A549 (cell line): ENCODE results near the gene FRY. TPM values are rescaled to one million over a fixed set of nuclear protein-coding genes. Genes with fewer than 3 reads are reported as not detected.

Source experiments
- ATAC-seq, 2 experiments: fragments of 200-7000 bp in 1 of 2; fragments of >200 bp in 1 of 2; cut with Nextera tagmentation in 1 of 2; cut with Tn5 transposase in 1 of 2; 3 replicates each; pipeline versions ENCODE4 v1.8.0 to v1.9.1; 2018 to 2020; ENCODE audit warnings: mild to moderate bottlenecking in 1 of 2, moderate library complexity in 1 of 2
- CTCF ChIA-PET: fragments of 300-600 bp; sonication (Branson Sonifier 250); formaldehyde crosslinking; extraction: SDS; loops from one replicate; lab custom pipeline; 2021; ENCODE audit warnings: antibody characterized with exemption, inconsistent platforms; lab: Yijun Ruan, JAX
- POLR2A ChIA-PET: fragments of 350-600 bp; formaldehyde crosslinking; extraction: SDS; loops from one replicate; lab custom pipeline; 2021; ENCODE audit warnings: antibody characterized with exemption, inconsistent platforms; lab: Yijun Ruan, JAX
- DNase-seq, 2 experiments: peaks; one replicate each; pipeline versions ENCODE4 v3.0.0 to v3.0.0-alpha.2; 2011 to 2016; ENCODE audit warnings: low read depth in 1 of 2, low spot score in 1 of 2
- FAIRE-seq: peaks from 2 replicates; lab custom pipeline; 2011; peaks lifted over from hg19 to GRCh38; lab: Jason Lieb, UNC
- H3K27ac ChIP-seq, 2 experiments: fragments of >200 bp; sonication (Bioruptor Twin); formaldehyde crosslinking; 3 replicates each; pipeline ENCODE4 v1.5.1; 2016 to 2017
- H3K4me1 ChIP-seq: fragments of >200 bp; sonication (Bioruptor Twin); formaldehyde crosslinking; 3 replicates; pipeline ENCODE4 v1.6.1; 2016
- H3K4me2 ChIP-seq: fragments of >200 bp; sonication (Bioruptor Twin); formaldehyde crosslinking; 3 replicates; pipeline ENCODE4 v1.6.1; 2016
- H3K4me3 ChIP-seq: fragments of >200 bp; sonication (Bioruptor Twin); formaldehyde crosslinking; 3 replicates; pipeline ENCODE4 v1.5.1; 2016
- H3K9me3 ChIP-seq: fragments of >200 bp; sonication (Bioruptor Twin); formaldehyde crosslinking; 3 replicates; pipeline ENCODE4 v1.6.1; 2016
- CBX2 ChIP-seq: fragments of 200-600 bp; sonication (generic); IDR thresholded peaks from 2 replicates; pipeline ENCODE4 v1.6.1; 2016; ENCODE audit warnings: low read depth, mild to moderate bottlenecking, borderline replicate concordance
- CBX8 ChIP-seq: fragments of 200-600 bp; sonication (generic); IDR thresholded peaks from 2 replicates; pipeline ENCODE4 v1.6.1; 2016
- CEBPB ChIP-seq, 2 experiments: fragments of >200 bp in 1 of 2; sonication (Bioruptor Twin) in 1 of 2; formaldehyde crosslinking in 1 of 2; IDR thresholded peaks; 2 replicates each; pipeline ENCODE4 v1.6.1; 2012 to 2016
- CHD2 ChIP-seq: fragments of 150-350 bp; IDR thresholded peaks from 2 replicates; pipeline ENCODE4 v1.6.1; 2014; ENCODE audit warnings: low read length; ENCODE audit not compliant: partially characterized antibody
- EHF ChIP-seq: fragments of 250-450 bp; sonication (Bioruptor Pico); IDR thresholded peaks from 2 replicates; pipeline ENCODE4 v1.5.0; 2020; ENCODE audit warnings: mild to moderate bottlenecking
- EHMT2 ChIP-seq: fragments of 200-600 bp; sonication (generic); IDR thresholded peaks from 2 replicates; pipeline ENCODE4 v1.6.1; 2016; ENCODE audit warnings: antibody characterized with exemption, low read depth, mild to moderate bottlenecking, moderate library complexity
- EP300 ChIP-seq, 2 experiments: fragments of >200 bp; sonication (Bioruptor Twin); formaldehyde crosslinking; IDR thresholded peaks; 2 replicates in 1 of 2; 3 replicates in 1 of 2; pipeline ENCODE4 v1.6.1; 2016 to 2017
- FOSL2 ChIP-seq, 2 experiments: fragments of 450-650 bp in 1 of 2; fragments of >200 bp in 1 of 2; sonication (Bioruptor Twin) in 1 of 2; formaldehyde crosslinking; IDR thresholded peaks; 2 replicates each; pipeline versions ENCODE4 v1.5.0 to v1.6.1; 2016 to 2020; ENCODE audit warnings: mild to moderate bottlenecking in 1 of 2, moderate library complexity in 1 of 2
- HEYL ChIP-seq: fragments of 250-450 bp; sonication (Bioruptor Pico); IDR thresholded peaks from 2 replicates; pipeline ENCODE4 v1.8.0; 2021; ENCODE audit warnings: mild to moderate bottlenecking, moderate library complexity
- KDM1A ChIP-seq: fragments of 200-600 bp; sonication (generic); IDR thresholded peaks from 2 replicates; pipeline ENCODE4 v1.6.1; 2016; ENCODE audit warnings: low read depth, mild to moderate bottlenecking
- KDM5A ChIP-seq: fragments of 200-600 bp; sonication (generic); IDR thresholded peaks from 2 replicates; pipeline ENCODE4 v1.6.1; 2016; ENCODE audit warnings: antibody characterized with exemption, mild to moderate bottlenecking
- MAFK ChIP-seq: fragments of 450-650 bp; IDR thresholded peaks from 2 replicates; pipeline ENCODE4 v1.6.1; 2014; ENCODE audit not compliant: partially characterized antibody
- NFE2L2 ChIP-seq: fragments of 150-350 bp; conservative IDR thresholded peaks from 2 replicates; pipeline ENCODE4 v1.6.1; 2014; ENCODE audit warnings: low read length
- NPAS2 ChIP-seq: fragments of 250-450 bp; sonication (Bioruptor Pico); IDR thresholded peaks from 2 replicates; pipeline ENCODE4 v1.8.0; 2022; ENCODE audit warnings: mild to moderate bottlenecking, moderate library complexity, borderline replicate concordance
- RARB ChIP-seq: fragments of 250-450 bp; sonication (Bioruptor Pico); IDR thresholded peaks from 2 replicates; pipeline ENCODE4 v1.8.0; 2021; ENCODE audit warnings: mild to moderate bottlenecking, moderate library complexity
- RCOR1 ChIP-seq: fragments of 150-350 bp; IDR thresholded peaks from 2 replicates; pipeline ENCODE4 v1.6.1; 2014; ENCODE audit warnings: antibody characterized with exemption, low read length, low read depth
- RNF2 ChIP-seq: fragments of 200-600 bp; sonication (generic); IDR thresholded peaks from 2 replicates; pipeline ENCODE4 v1.6.1; 2016; ENCODE audit warnings: low read depth, mild to moderate bottlenecking, antibody characterized with exemption, moderate library complexity, borderline replicate concordance
- SMC3 ChIP-seq: fragments of >200 bp; sonication (Bioruptor Twin); formaldehyde crosslinking; IDR thresholded peaks from 3 replicates; pipeline ENCODE4 v1.6.1; 2018; ENCODE audit warnings: inconsistent platforms
- SREBF2 ChIP-seq: fragments of 450-650 bp; IDR thresholded peaks from 2 replicates; pipeline ENCODE4 v1.6.1; 2014; ENCODE audit warnings: mild to moderate bottlenecking, moderate library complexity
- TP53 ChIP-seq: fragments of 250-450 bp; sonication (Bioruptor Pico); IDR thresholded peaks from 2 replicates; pipeline ENCODE4 v1.5.0; 2021; ENCODE audit warnings: mild to moderate bottlenecking, moderate library complexity
- ZSCAN20 ChIP-seq: fragments of 250-450 bp; sonication (Bioruptor Pico); IDR thresholded peaks from 2 replicates; pipeline ENCODE4 v1.8.0; 2022; ENCODE audit warnings: mild to moderate bottlenecking, moderate library complexity
- WGBS: methylation state at CpG from one replicate; pipeline ENCODE4 v1.1.6; 2017; ENCODE audit errors: missing lambda C conversion rate; 5-methylcytosine and 5-hydroxymethylcytosine counted together
- polyA plus RNA-seq, 4 experiments: library from polyadenylated mRNA; depleted of rRNA in 3 of 4; stranded (reverse); fragments of >200 nt; fragmentation: RNase III in 1 of 4; extraction: RNeasy Plus Mini Kit Qiagen cat#74134 plus additional on column Dnase treatment in 1 of 4; gene quantifications; 2 replicates in 3 of 4; 3 replicates in 1 of 4; pipeline ENCODE4 v1.2.3, GENCODE V29; 2011 to 2017
- TF ChIP-seq, protein P1 (sequence below): fragments of 250-450 bp; sonication (Bioruptor Pico); IDR thresholded peaks from 2 replicates; pipeline ENCODE4 v1.5.0; 2020; ENCODE audit warnings: low read depth, mild to moderate bottlenecking, moderate library complexity
- TF ChIP-seq, protein P2 (sequence below): fragments of >200 bp; sonication (Bioruptor Twin); formaldehyde crosslinking; IDR thresholded peaks from 2 replicates; pipeline ENCODE4 v1.6.1; 2016
- TF ChIP-seq, protein P3 (sequence below): fragments of 250-450 bp; sonication (Bioruptor Pico); IDR thresholded peaks from 2 replicates; pipeline ENCODE4 v1.5.0; 2021; ENCODE audit warnings: mild to moderate bottlenecking, moderate library complexity, borderline replicate concordance
- TF ChIP-seq, protein P4 (sequence below): fragments of >200 bp; sonication (Bioruptor Twin); formaldehyde crosslinking; IDR thresholded peaks from 3 replicates; pipeline ENCODE4 v1.6.1; 2016
- TF ChIP-seq, protein P5 (sequence below): fragments of 200-600 bp; sonication (generic); IDR thresholded peaks from 2 replicates; pipeline ENCODE4 v1.6.1; 2016; ENCODE audit warnings: antibody characterized with exemption, mild to moderate bottlenecking, moderate library complexity

The FRY gene
- polyA plus RNA-seq, 2 of the 4 experiments (the other 2 are of a cell fraction): 0.08 to 0.26 TPM

DNA sequence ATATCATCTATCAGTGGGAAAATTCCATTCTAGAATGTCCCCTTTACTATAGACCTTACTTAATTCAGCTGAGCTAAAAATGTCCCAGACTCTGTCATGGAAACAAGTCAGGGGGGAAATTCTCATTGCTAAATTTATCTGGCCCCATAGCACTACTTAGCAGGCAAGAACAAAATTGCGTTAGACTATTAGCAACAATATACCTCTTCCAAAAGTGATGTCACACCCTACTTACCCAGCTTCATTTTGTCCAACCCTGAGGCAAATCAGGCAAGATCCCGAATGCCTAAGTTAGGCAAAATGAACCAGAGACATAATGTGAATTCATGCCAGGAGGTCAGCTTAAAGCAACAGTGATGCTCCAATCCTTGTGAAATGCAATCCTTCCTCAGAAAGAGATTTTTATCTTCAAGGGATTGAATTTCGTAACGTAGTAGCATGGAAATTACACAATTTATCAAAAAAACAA lies 93.7 kb downstream of the FRY start:
- ChIA-PET CTCF (no interaction called here), POLR2A (no interaction called here)
- Histone ChIP-seq H3K27ac (no peak overlapping the region), H3K4me1 (no peaks in the 10 kb centered on the region), H3K9me3 (no peaks in the 10 kb centered on the region), H3K4me3 (no peak overlapping the region), H3K4me2 (no peak overlapping the region)
- ATAC-seq (no peak), DNase-seq (no peak), FAIRE-seq (no peak)
- 54% methylated on average over 4 of the region's 4 CpGs for WGBS
- TF ChIP-seq SREBF2 (no peak), NFE2L2 (no peak), CBX2 (no peak), KDM1A (no peak), EP300 (IDR thresholded peaks at IDR 0.05) (no peak), EHF (CRISPR knock-in tag) (no peak), RCOR1 (no peak), MAFK (no peak), KDM5A (no peak)
- TF ChIP-seq, protein P1, sequence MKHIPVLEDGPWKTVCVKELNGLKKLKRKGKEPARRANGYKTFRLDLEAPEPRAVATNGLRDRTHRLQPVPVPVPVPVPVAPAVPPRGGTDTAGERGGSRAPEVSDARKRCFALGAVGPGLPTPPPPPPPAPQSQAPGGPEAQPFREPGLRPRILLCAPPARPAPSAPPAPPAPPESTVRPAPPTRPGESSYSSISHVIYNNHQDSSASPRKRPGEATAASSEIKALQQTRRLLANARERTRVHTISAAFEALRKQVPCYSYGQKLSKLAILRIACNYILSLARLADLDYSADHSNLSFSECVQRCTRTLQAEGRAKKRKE: no peak
- TF ChIP-seq, protein P2, sequence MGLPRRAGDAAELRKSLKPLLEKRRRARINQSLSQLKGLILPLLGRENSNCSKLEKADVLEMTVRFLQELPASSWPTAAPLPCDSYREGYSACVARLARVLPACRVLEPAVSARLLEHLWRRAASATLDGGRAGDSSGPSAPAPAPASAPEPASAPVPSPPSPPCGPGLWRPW: no peak

DNA sequence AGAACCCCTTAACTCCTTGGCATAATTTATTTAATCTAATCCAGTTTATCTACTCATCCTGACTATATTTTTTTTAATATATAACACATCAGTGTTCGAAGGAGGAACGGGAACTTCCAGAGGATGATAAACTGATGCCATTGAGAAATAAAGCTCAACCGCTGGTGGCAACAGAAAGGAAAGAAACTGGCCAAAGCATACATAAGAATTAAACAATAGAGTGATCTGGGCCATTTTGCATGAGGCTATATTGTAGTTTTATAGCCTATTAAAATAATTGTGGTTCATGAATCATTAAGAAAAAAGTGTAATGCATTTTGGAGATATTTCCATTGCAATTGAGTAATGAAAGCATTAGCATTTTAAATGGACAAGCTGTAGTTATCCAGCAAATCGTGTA lies 94.2 kb downstream of the FRY start:
- ATAC-seq: no peak
- no peak for FAIRE-seq

DNA sequence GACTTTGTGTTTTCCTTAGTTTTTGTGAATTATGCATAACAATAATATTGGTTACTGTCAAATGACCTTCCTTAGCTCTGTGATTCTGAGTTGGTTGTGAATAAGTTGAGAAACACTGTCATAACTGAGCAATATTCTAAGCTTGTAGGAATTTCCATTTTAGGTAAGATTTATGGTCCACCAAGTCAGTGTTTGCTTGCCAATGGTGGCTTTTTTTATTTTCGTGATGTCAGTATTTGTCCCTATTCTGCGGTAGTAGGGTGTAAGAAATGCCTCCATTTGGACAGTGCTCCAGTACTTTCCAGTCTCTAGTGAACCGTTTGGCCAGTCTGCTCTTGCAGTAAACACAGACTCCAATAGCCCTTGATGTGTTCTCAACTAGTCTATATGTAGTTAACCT lies 94.7 kb downstream of the FRY start:
- no peak overlapping the region for H3K4me2 ChIP-seq
- no peak for FAIRE-seq
- no peak overlapping the region for H3K27ac ChIP-seq
- CTCF ChIA-PET: no interaction called here
- ATAC-seq: no peak
- no peaks in the 10 kb centered on the region for H3K4me1 ChIP-seq
- DNase-seq: no peak
- POLR2A ChIA-PET: no interaction called here
- no peaks in the 10 kb centered on the region for H3K9me3 ChIP-seq
- H3K4me3 ChIP-seq: no peak overlapping the region
- 26% methylated on average over 3 of the region's 3 CpGs for WGBS
- TF ChIP-seq CHD2 (no peak), RCOR1 (no peak), CEBPB (IDR thresholded peaks at IDR 0.05) (no peak), ZSCAN20 (CRISPR knock-in tag) (no peak)
- TF ChIP-seq, protein P3, sequence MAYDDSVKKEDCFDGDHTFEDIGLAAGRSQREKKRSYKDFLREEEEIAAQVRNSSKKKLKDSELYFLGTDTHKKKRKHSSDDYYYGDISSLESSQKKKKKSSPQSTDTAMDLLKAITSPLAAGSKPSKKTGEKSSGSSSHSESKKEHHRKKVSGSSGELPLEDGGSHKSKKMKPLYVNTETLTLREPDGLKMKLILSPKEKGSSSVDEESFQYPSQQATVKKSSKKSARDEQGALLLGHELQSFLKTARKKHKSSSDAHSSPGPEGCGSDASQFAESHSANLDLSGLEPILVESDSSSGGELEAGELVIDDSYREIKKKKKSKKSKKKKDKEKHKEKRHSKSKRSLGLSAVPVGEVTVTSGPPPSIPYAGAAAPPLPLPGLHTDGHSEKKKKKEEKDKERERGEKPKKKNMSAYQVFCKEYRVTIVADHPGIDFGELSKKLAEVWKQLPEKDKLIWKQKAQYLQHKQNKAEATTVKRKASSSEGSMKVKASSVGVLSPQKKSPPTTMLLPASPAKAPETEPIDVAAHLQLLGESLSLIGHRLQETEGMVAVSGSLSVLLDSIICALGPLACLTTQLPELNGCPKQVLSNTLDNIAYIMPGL (CRISPR knock-in tag): no peak
- TF ChIP-seq, protein P4, sequence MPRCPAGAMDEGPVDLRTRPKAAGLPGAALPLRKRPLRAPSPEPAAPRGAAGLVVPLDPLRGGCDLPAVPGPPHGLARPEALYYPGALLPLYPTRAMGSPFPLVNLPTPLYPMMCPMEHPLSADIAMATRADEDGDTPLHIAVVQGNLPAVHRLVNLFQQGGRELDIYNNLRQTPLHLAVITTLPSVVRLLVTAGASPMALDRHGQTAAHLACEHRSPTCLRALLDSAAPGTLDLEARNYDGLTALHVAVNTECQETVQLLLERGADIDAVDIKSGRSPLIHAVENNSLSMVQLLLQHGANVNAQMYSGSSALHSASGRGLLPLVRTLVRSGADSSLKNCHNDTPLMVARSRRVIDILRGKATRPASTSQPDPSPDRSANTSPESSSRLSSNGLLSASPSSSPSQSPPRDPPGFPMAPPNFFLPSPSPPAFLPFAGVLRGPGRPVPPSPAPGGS: no peak
- TF ChIP-seq, protein P5, sequence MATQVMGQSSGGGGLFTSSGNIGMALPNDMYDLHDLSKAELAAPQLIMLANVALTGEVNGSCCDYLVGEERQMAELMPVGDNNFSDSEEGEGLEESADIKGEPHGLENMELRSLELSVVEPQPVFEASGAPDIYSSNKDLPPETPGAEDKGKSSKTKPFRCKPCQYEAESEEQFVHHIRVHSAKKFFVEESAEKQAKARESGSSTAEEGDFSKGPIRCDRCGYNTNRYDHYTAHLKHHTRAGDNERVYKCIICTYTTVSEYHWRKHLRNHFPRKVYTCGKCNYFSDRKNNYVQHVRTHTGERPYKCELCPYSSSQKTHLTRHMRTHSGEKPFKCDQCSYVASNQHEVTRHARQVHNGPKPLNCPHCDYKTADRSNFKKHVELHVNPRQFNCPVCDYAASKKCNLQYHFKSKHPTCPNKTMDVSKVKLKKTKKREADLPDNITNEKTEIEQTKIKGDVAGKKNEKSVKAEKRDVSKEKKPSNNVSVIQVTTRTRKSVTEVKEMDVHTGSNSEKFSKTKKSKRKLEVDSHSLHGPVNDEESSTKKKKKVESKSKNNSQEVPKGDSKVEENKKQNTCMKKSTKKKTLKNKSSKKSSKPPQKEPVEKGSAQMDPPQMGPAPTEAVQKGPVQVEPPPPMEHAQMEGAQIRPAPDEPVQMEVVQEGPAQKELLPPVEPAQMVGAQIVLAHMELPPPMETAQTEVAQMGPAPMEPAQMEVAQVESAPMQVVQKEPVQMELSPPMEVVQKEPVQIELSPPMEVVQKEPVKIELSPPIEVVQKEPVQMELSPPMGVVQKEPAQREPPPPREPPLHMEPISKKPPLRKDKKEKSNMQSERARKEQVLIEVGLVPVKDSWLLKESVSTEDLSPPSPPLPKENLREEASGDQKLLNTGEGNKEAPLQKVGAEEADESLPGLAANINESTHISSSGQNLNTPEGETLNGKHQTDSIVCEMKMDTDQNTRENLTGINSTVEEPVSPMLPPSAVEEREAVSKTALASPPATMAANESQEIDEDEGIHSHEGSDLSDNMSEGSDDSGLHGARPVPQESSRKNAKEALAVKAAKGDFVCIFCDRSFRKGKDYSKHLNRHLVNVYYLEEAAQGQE: no peak

More for the DNA sequence above, 94.2 kb downstream of the FRY start:
- Histone ChIP-seq H3K4me2 (no peak overlapping the region), H3K9me3 (no peaks in the 10 kb centered on the region), H3K27ac (no peak overlapping the region), H3K4me1 (no peaks in the 10 kb centered on the region), H3K4me3 (no peak overlapping the region)
- WGBS: 42% methylated on average over 4 of the region's 4 CpGs
- DNase-seq: no peak
- ChIA-PET CTCF (no interaction called here), POLR2A (no interaction called here)
- TF ChIP-seq RARB (CRISPR knock-in tag): no peak
- TF ChIP-seq, protein P3 (CRISPR knock-in tag): no peak
- TF ChIP-seq RNF2: no peak
- TF ChIP-seq SMC3: no peak
- TF ChIP-seq EHMT2: no peak
- no peak for TF ChIP-seq CBX8
- TF ChIP-seq, protein P1: no peak
- no peak for TF ChIP-seq TP53 (CRISPR knock-in tag)
- TF ChIP-seq RCOR1: no peak
- TF ChIP-seq CBX2: no peak
- TF ChIP-seq HEYL (CRISPR knock-in tag): no peak
- no peak for TF ChIP-seq NPAS2 (CRISPR knock-in tag)
- no peak for TF ChIP-seq FOSL2 (IDR thresholded peaks at IDR 0.05)
- TF ChIP-seq FOSL2 (CRISPR knock-in tag; IDR thresholded peaks at IDR 0.05): no peak
